ENCODE measurements around the gene RHBDF2.

RHBDF2 gene

DNA sequence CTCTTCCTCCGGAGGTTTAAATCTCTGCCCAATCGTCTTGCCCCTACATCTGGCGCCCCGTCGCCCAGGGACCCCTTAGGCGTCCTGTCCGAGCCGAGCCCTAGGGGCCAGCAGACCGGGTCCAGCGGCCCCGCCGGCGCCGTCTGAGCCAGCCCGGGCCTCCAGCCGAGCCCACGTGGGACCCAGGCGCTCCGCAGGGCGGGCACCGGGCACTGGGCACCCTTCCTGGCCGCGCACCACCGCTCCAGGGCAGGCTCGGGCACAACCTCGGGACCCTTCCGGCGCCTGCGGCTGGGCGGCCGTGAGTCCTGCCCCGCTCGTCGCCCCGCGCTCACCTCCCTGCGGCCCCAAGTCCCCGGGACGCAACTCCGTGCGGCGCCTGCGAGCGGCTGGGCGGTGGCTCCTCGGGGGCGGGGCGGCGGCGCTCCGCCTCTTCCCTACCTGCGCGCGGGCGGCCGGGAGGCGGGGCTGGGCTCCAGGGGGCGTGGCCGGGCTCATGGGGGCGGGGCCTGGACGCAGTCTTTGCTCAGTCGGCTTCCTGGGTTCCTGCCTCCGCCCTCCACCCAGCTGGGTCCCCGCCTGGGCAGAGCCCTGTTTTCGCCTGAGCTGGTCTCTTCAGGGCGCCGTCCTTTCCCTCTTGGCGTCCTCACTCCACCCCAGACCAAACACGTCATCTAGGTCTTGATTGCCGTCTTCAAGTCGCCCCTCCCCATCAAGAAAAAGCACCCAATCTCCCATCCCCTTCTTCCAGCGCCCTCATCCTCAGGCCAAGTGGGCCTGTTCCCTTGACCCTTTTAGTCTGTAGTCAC, at the start of gene RHBDF2:
RHBDF2 (minus strand) TSS at position 406 of the 809 bp plus-strand sequence. CDS start 19,899 bp downstream, outside the sequence.
- DNase-seq = peak; percentile 90

GRCh38 chr17:76549539-76549938, 48.3 kb upstream of the RHBDF2 start:
- DNase-seq = no peak

GRCh38 chr17:76549215-76549518, 47.9 kb upstream of the RHBDF2 start:
- no peak for DNase-seq

- DNase-seq = no peak
These were observed 47.4 kb upstream of the RHBDF2 start for GRCh38 chr17:76548378-76549214.

DNA sequence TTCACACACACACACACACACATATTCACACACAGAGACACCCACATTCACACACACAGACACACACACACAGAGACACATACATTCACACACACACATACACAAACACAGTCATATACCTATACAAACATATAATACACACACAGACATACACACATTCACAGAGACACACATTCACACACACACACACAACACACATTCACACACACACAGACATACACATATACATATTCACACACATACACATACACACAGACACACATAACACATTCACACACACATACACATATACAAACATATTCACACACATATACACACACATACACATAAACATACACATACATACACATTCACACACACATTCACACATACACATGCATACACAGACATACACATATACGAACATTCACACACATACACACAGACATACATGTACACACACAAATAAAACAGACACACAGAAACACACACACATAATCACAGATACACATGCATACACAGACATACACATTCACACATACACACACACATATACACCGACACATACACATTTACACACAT, 46.5 kb upstream of the RHBDF2 start:
- DNase-seq = no peak

GRCh38 chr17:76547183-76547641, 46.0 kb upstream of the RHBDF2 start:
- no peak for DNase-seq

GRCh38 chr17:76546556-76547182, 45.4 kb upstream of the RHBDF2 start:
- DNase-seq = no peak

DNA sequence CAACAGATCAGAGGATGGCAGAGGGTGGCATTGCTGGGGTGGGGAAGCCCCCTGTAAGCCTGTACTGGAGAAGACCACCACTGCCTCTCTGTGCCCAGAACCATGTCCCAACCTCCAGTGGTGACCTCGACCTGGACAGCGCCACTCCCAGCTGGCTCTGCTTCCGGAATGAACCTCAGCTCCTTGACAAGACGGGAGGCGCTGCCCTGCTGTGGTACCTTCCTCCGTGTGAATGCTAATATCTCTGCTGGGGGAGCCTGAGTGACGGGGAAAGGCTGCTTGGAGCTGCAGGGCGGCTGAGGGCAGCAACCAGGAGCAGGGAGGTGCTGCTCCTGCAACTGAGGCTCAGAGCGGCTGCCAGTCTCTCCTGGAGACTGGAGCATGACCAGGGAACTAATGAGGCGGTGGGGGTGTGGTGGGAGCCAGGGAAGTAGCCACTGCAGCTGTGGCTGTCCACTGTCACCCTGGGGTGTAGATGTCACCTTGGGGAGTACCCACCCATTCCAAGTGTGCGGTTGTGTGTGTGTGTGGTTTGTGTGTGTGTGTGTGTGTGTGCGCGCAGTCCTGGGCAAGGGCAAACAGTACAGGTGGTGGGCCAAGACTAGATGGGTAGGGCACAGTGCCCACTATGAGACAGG, 44.8 kb upstream of the RHBDF2 start:
- no peak for DNase-seq

DNA sequence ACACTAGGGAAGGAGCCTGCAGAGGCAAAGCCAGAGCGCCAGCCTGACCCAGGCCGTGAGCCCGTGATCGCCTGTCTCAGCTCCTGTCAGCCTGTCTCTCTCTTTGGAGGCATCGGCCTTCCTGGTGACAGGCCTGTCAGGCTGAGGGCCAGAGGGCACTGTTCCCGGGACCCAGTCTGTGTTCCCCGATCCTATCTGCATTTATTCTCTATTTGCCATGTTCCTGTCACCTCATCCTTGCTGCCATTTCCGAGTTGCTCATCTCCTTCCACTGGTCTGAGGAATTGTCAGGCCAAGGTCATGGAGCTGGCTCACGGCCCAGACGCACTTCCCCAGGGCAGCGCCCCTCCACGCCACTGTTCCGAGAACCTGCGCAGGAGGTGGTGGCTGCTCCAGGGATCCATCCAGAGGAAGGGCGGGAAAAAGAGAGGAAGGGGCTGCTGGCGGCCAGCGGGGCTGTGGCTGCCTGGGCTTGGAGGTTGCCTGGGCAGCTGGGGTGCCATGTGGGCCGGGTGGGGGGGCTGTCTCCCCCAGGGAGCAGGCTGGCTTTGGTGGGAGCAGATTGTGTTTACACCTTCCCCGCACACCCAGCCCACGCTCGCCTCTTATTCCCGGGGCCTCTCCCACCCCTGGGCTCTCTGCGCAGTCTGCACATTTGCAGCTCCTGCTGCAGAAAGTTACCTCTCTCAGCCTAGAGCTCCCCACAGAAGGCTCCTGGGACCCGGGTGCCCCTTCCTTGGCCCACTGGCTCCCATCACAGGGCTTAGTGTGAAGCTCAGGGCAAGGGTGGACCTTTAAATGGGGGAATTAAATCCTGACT, 43.5 kb upstream of the RHBDF2 start:
- DNase-seq = no peak

GRCh38 chr17:76543826-76544545, 42.8 kb upstream of the RHBDF2 start:
- no peak for DNase-seq

GRCh38 chr17:76543482-76543825, 42.2 kb upstream of the RHBDF2 start:
- no peak for DNase-seq

- DNase-seq = no peak
These were observed 41.8 kb upstream of the RHBDF2 start for GRCh38 chr17:76542984-76543383.

DNA sequence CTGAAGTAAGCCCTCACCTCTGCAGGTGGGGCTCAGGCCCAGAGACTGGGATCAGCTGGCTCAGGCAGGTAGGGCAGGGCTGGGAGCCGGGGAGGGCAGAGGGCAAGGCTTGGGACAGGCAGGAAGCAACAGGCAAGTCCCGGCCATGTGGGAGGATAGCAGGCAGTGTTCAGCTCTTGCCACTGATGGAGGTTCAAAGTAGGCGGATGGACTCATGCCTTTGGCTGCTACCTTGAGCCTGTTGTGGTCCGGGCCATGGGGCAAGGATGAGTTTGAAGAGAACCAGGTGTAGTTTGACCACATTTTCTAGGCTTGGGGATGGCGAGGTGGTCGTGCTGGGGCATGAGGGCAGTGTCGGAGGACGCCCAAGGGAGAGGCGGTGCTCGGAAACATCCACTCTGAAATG, 41.3 kb upstream of the RHBDF2 start:
- no peak for DNase-seq

GRCh38 chr17:76541739-76542454, 40.7 kb upstream of the RHBDF2 start:
- no peak for DNase-seq

DNA sequence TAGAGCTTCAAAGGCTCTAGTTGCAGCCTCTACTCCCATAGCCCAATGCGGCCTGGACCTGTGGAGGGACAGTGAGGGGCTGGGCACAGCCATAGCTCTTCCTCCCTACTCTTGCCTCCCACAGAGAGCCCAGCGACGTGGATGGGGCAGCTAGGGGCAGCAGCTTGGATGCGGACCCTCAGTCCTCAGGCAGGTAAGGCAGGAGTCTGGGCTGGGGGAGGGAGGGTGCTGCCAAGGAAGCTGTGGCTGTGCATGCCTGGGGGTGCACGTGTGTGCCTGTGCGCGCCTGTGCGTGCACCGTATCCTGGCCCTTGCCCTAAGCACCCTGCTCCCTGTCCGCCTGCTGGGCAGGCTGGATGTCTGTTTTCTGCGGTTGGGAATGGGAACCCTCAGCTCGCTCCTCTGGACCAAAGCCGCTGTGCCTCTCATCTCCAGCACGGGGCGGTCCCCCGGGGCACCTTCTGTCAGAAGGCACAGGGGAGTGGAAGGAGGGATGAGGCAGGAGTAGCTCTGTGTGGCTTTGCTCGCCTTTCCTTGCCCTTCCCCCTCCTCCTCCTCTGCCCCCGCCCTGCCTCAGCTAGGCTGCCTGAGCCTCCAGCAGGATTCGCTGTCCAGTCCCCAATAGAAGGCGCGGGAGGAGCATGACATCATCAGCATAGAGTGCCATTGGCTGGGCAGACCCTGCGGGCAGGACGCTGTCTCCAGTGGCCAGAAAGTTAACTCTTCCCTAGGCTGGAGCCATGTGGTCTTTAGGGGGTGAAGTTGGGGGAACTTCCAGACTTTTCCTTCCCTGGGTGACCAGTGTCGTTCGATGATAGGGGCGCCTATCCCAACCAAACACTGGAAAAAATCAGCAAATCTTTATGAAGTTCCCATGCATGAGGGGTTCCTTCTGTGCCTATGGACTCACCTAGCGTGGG, 39.4 kb upstream of the RHBDF2 start:
- DNase-seq = peak; percentile 96

DNA sequence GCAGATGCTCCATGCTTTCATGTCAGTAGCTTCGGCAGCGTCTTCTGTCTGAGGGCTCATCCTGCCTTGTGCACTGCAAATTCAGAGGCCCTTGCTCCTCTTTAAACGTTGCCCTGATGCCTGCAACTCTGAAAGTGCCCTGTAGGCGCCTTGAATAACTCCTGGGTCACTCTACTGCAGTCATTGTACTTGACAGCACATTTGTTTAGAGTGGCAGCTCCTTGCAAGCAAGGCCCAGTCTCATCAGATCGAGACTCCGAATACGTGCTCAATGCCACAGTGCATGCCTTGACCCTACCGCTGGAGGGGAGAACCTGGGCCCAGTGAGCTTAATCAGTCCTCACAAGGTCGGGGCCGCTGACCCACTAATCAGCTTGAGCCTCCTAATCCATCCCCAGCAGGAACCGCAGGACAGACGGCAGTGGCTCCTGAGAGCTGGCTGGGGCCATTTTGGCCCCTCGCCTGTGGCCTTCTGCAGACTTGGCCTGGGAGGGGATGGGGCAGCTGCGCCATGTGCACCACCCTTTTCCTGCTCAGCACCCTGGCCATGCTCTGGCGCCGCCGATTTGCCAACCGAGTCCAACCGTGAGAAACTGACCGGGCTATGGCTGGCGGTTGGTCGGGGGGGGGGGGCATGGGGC, 38.5 kb upstream of the RHBDF2 start, which contains the start of gene PRCD:
PRCD (plus strand) TSS at position 414 of the 641 bp plus-strand sequence; CDS start at position 512, 98 bp downstream.
- DNase-seq = no peak

DNA sequence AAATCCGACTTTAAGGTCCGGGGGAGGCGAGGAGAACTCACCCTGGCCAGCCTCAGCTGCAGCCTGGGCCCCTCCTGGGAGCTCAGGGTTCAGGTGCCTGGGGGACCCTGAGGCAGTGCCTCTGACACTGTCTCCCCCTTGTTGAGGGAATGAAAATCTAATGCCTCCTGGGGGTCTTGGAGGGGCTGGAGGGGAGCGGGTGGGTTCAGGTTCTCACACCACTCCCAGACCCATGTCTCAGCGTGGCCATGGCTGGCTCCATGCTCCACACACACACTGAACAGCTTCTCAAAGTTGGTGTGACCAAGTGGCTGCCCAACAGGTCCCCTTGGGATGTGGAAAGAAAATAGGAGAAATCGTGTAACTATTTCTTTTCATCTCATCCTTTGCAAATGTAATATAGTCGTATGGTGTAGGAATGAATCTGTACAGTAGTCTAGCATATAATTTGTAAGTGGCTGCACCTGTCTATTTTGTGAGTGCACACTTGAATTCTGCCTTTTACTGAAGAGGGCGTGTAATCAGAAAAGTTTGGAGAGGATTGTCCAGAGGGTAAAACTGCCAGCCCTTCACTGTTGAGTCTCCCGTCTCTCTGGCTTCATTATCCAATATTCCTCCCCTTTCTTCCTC, 37.8 kb upstream of the RHBDF2 start:
- DNase-seq = no peak

GRCh38 chr17:76538281-76538931, 37.2 kb upstream of the RHBDF2 start:
- no peak for DNase-seq

Data from NCI-H774 (cell line).